Stimulated activated CD8-positive, alpha-beta memory T cell treated with anti-CD3 and anti-CD28 coated beads, Interleukin-7, amount 100 ng/mL, for 48 hours (primary cell): ENCODE data around the gene IFI27L1.
"Not testable (repeated sequence)": the region's sequence is repeated elsewhere in the genome, so short reads cannot be mapped to it uniquely, and the experiment has no call there.

Experiments used
- DNase-seq, 2 donors: peaks; one replicate each; pipeline ENCODE4 v3.0.0-alpha.2; 2020; ENCODE audit warnings: low read depth in 1 of 2; ENCODE audit errors: extremely low read depth in 1 of 2

IFI27L1 gene

DNA sequence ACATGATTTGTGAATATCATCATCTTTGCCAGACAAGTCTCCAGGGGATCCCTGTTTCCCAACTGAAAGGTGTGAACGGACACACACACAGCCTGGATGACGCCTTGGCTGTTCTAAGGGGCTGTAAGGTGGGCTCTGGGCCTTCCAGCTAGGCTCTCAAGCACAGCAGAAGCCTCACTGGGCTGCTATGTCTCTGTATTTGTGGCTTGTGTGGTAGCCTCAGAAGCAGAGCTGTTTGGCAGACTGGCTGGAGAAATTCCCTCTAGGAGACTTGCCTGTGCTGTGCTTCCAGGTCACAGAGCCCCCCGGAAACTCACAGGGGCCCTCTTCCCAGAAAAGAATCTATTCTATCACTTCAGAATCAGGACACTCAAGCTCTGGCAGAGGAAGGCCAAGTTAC, 33.5 kb upstream of the IFI27L1 start:
- DNase-seq, result no peak

DNA sequence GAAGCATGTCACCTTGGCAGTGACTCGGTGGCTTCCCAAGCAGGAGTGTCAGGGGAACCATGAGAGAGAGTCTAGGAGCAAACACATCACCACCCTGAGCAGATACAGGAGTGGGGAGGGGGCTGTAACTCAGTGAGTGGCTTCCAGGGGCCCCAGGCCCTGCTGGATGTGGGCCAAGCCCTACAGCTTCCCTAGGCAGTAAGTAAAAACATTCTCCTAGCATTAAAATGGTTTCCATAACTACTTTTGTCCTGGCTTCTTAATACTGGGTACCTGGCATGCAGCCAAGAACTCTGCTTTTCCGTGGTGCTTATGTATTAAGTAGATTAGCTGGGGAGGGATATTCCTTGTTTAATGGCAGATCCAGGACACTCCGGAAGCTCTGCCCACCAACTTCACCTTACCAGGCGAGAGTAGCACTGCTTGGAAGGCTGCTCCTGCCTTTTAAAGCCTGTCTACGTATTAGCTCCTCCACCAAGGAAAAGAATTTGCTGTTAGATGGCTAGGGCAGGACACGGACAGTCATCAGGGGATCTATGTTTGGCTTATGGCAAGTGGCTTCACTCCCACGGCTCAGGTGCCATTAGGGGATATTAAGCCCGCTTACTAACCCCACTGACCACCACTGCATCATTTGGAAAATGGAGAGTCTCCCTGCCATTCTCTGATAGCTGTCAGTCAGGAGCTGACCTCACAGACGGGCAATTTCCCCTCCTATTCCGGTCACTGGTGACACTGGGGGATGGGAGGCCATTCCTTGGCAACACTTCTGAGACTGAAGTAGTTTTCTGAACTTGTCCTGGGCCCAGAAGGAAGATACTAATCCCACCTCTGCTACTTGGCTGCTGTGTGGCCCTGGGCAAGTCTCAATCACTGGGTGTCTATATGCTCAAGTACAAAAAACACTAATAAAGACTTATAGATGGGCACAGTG, 32.2 kb upstream of the IFI27L1 start:
- no peak for DNase-seq

DNA sequence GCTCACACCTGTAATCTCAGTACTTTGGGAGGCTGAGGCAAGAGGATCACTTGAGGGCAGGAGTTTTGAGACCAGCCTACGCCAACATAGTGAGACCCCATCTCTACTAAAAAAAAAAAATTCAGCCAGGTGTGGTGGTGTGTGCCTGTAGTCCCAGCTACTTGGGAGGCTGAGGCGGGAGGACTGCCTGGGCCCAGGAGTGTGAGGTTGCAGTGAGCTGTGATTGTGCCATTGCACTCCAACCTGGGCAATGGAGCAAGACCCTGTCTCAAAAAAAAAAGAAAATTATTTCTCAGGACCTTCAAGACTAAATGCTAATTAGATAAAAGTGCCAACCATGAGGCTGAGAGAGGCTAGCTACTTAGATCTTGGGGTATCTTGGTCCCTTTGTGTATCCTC, 31.5 kb upstream of the IFI27L1 start:
- DNase-seq, result no peak

DNA sequence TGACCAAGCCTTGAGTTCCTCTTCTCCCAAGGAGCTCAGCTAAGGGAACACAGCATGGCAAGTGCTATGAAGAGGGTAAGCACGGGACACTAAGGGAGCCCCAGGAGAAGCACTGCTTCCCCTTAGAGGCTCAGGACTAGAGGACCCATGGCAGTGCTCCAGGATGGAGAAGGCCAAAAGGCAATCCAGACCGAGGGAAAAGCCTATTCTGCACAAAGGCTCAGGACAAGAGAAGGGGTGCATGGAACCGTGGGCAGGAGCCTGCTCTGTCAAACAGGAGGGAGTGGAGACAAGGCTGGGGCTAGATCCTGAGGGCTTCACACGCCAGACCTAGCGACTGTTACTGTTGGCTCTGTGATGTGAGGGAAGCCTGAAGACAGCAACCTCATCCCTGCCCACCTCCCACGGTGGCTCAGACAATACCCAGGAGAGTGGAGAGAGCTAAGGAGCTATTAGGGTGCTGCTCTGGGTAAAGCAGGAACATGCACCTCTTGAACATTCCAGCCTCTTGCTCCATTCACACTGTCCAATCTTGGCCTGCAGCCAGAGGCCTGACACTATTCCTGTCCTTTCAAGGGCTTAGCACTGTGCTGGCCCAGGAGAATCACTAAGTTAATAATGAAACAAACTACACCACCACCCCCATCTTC, 30.8 kb upstream of the IFI27L1 start:
- DNase-seq, result no peak

GRCh38 chr14:94051115-94051514, 30.0 kb upstream of the IFI27L1 start:
- DNase-seq, result no peak

- DNase-seq, result no peak
Measured at GRCh38 chr14:94051779-94052178, 29.3 kb upstream of the IFI27L1 start.

DNA sequence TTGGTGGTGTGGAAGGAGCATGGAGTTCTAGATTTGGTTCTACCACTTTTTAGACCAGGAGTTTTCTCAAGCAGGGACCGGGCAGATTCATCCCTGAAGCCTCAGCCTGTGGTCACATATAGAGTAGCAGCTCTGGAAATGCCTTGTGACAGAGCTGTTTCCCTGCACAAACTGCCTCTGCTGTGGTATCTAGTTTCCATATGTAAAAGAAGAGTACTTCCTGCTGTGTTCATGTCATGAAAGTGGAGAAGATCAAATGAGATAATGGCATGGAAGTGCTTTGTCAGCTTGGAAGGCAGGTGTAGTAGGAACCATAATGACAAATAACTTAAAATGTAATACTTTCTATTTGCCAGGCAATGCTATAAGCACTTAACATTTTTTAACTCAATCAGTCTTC, 28.9 kb upstream of the IFI27L1 start:
- DNase-seq, result no peak

DNA sequence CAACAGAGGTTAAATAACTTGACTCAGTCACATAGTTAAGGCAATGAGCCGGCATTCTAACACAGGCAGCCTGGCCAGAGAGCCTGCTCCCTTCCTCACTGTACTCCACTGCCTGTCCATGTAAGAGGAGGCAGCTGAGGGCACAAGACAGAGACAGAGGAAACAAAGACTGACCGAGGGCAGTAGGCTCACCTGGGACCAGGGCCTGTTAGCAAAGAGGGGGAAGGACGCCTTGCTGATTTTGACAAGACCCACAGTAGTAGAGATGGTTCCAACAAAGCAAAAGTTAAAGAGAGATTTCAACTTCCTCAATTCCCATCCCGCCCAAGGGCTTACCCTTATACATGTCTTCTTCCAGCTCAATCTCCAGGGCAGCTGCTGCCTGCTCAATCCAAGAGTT, 28.4 kb upstream of the IFI27L1 start:
- no peak for DNase-seq

- no peak for DNase-seq
Measured at GRCh38 chr14:94054401-94054800, 26.7 kb upstream of the IFI27L1 start.

GRCh38 chr14:94054936-94055335, 26.2 kb upstream of the IFI27L1 start:
- no peak for DNase-seq

DNA sequence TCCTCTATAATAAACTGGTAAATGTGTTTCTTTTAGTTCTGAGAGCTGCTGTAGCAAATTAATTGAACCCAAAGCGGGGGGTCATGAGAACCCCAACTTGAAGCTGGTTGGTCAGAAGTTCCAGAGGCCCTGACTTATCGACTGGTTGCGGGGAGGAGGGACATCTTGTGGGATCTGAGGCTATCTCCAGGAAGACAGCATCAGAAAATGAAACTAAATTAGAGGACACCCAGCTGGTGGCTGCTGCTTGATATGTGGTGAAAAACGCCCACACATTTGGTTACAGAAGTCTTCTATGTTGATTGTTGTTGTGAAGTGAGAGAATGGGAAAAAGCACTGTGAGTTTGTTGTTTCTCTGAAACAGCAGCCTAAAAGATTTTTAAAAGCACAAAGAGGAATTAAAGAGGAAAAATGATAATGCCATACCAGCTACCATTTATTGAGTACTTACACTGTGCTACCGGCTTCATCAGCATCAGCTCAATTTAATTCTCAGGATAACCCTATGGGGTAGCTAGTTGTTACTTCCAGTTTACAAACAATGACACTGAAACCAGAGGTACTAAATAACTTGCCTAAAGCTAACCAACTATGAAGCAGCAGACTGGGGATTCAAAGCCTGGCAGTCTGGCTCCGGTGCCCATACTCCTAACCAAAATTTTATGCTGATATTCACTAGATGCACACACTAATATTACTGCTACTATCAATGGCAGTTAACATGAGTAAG, 24.4 kb upstream of the IFI27L1 start:
- peak in 1 of 2 donors; percentile 36 for DNase-seq

DNA sequence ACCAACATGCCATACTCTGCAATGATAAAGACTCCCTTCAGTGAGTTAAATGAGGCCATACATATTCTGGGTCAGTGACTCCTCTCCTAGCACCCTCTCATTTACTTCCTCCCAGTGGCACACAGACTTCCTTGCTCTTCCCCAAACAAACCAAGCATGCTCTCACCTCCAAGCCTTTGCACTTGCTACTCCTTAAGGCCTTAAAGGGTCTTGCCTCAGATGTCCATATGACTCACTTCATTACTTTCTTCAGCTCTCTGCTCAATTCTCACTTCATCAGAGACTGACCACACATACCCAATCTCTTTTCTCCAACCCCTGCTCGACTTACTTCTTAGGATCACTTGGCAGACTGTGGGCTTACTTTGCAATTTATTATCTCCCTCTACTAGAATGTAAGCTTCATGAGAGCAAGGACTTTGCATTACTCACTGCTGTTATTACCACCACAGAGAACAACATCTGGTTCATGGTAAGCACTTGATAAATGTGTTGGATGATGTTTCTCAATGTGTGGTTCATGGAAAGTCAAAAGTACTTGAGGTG, 22.9 kb upstream of the IFI27L1 start:
- DNase-seq, result no peak

- no peak for DNase-seq
Measured at GRCh38 chr14:94058674-94059138, 22.4 kb upstream of the IFI27L1 start.

GRCh38 chr14:94059998-94060397, 21.1 kb upstream of the IFI27L1 start:
- DNase-seq, result no peak

DNA sequence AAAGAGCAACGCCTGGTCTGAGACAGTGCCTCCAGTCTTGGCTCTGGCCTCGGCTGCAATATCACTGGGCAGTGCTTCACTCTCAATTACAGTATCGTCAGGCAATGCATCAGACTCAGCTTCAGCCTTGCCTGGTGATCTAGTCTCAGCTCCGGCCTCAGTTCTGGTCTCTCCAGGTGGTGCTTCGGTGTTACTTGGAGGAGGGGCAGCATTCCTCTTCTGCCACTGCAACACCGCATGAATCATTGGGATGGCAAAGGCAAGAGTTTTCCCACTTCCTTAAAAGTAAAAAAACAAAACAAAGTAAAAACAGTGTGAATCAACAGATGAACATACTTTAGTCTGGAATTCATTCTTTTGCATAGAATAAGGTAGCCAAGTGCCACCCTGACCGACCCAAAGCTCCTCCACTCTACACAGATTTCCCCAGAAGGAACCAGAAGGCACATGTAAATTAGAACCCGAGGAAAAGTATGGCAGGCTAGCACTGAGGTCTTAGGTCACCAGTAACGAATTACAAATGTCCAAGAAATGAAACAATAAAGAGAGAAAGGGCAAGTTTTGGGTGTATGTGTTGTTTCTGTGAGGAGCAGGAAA, 18.7 kb upstream of the IFI27L1 start:
- DNase-seq, result no peak

GRCh38 chr14:94066089-94066676, 14.9 kb upstream of the IFI27L1 start:
- no peak for DNase-seq

- not testable (repeated sequence) for DNase-seq
Measured at GRCh38 chr14:94072076-94072475, 9.0 kb upstream of the IFI27L1 start.

GRCh38 chr14:94074534-94074933, 6.6 kb upstream of the IFI27L1 start:
- no peak for DNase-seq

DNA sequence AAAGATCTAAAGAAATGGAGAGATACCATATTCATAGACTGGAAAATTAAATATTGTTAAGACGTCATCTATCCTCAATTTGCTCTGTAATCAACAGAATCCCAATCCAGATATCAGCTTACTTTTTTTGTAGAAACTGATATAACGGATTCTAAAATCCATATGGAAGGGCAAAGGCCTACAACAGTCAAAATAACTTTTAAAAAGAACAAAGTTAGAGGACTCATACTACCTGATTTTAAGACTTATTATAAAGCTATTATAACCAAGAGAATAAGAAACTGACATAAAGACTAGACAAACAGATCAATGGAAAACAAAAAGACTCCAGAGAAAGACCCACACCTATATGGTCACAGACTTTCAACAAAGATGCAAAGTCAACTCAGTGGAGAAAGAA, 6.1 kb upstream of the IFI27L1 start:
- DNase-seq, result no peak

DNA sequence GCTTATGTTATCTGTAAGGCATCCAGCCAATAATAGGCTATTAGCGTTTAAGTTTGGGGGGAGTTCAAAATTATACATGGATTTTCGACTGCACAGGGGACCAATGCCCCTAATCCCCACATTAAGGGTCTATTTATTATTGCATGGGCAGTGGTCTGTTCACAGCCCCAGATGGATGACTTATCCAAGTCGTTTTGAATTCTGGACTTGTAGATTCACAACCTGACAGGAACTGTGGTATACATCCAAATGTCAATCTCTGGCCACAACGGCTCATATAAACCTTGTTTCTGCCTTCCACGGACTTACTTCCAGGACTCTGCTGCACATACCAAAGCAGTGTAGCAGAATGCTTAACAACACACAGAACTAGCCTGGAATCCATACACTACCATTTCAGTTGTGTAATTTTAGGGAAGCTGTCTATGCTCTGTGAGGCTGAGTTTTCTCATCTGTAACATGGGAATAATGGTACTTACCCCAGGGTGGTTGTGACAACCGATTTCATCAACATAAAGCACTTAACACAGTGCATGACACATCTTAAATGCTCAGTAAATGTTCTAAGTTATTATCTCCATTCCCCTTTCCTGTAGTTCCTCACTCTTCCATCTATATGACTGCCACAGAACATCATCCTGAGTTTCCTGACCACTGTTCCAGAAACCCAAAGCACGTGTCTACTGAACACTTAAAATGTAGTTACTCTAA, 3.8 kb upstream of the IFI27L1 start:
- no peak for DNase-seq
